ENCODE results near the gene MIB1.

The MIB1 gene

GRCh38 chr18:21900605-21901352, 160.2 kb downstream of the MIB1 start:
- TF ChIP-seq, protein P1, sequence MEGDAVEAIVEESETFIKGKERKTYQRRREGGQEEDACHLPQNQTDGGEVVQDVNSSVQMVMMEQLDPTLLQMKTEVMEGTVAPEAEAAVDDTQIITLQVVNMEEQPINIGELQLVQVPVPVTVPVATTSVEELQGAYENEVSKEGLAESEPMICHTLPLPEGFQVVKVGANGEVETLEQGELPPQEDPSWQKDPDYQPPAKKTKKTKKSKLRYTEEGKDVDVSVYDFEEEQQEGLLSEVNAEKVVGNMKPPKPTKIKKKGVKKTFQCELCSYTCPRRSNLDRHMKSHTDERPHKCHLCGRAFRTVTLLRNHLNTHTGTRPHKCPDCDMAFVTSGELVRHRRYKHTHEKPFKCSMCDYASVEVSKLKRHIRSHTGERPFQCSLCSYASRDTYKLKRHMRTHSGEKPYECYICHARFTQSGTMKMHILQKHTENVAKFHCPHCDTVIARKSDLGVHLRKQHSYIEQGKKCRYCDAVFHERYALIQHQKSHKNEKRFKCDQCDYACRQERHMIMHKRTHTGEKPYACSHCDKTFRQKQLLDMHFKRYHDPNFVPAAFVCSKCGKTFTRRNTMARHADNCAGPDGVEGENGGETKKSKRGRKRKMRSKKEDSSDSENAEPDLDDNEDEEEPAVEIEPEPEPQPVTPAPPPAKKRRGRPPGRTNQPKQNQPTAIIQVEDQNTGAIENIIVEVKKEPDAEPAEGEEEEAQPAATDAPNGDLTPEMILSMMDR (IDR thresholded peaks at IDR 0.05; ENCODE audit: low read length), result no peak
- Histone ChIP-seq H3K79me2 (ENCODE audit: low read length) (no peaks in the 10 kb centered on the region), H3K27ac (ENCODE audit: low read length) (no peak overlapping the region), H2AFZ (ENCODE audit: low read length) (no peak overlapping the region), H3F3A (ENCODE audit: insufficient read depth, low read length) (no peaks in the 10 kb centered on the region), H4K20me1 (ENCODE audit: insufficient read depth, low read length) (no peaks in the 10 kb centered on the region), H3K9me3 (replicated peaks; ENCODE audit: insufficient read depth, low read length) (no peaks in the 10 kb centered on the region), H3K27me3 (replicated peaks; ENCODE audit: insufficient read depth, low read length) (no peaks in the 10 kb centered on the region), H3K9me2 (replicated peaks; ENCODE audit: insufficient read depth, low read length) (no peaks in the 10 kb centered on the region), H3K9ac (ENCODE audit: low read length) (no peak overlapping the region), H3K4me3 (ENCODE audit: low read length) (no peak overlapping the region), H3K4me1 (ENCODE audit: low read length) (no peaks in the 10 kb centered on the region), H3K36me3 (replicated peaks; ENCODE audit: insufficient read depth, low read length) (no peaks in the 10 kb centered on the region), H3K4me2 (ENCODE audit: low read depth, low read length) (no peak overlapping the region)
- DNase-seq, result no peak

DNA sequence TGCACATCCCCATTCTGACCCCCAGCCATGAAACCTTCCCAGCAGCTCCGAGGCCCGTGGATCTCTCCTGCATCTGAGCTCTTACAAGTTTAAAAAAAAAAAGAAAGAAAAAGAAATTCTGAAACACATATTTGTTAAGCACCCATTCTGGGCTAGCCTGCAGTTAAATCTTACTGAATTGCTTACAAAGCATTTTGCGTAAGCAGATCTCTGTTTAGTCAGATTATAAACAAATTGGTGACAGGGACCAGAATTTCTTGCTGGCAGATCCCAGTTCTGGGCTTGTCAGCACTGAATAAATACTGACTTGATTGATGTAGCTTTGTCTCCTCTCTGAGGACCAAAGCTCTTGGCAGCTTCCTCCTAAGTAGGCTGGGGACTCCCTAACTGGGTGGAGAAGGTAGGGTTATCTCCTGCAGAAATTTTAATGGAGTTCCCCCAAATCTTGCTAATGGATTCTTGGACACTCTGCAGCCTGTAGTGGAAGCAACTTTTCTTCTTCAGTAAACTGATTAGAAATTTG, 160.9 kb downstream of the MIB1 start:
- no peak overlapping the region; the same call in 1 of the 2 replicates for H3K4me2 ChIP-seq (ENCODE audit: low read depth, low read length)

GRCh38 chr18:21903709-21904108, 163.1 kb downstream of the MIB1 start:
- no peaks in the 10 kb centered on the region for H3K9me2 ChIP-seq (replicated peaks; ENCODE audit: insufficient read depth, low read length)
- DNase-seq, result no peak
- no peaks in the 10 kb centered on the region for H3K79me2 ChIP-seq (ENCODE audit: low read length)
- H3K4me3 ChIP-seq (ENCODE audit: low read length), result no peak overlapping the region
- H3K4me1 ChIP-seq (ENCODE audit: low read length), result no peaks in the 10 kb centered on the region
- no peak for TF ChIP-seq EZH2 (optimal IDR thresholded peaks at IDR 0.05; ENCODE audit: low read depth, low read length)
- TF ChIP-seq, protein P1 (IDR thresholded peaks at IDR 0.05; ENCODE audit: low read length), result no peak
- no peak for TF ChIP-seq EZH2phosphoT487 (IDR thresholded peaks at IDR 0.05; ENCODE audit: low read length)
- H3K27me3 ChIP-seq (replicated peaks; ENCODE audit: insufficient read depth, low read length), result no peaks in the 10 kb centered on the region
- H4K20me1 ChIP-seq (ENCODE audit: insufficient read depth, low read length), result no peaks in the 10 kb centered on the region
- no peak overlapping the region for H3K9ac ChIP-seq (ENCODE audit: low read length)
- no peak overlapping the region for H3K4me2 ChIP-seq (ENCODE audit: low read depth, low read length)
- no peak overlapping the region for H3K27ac ChIP-seq (ENCODE audit: low read length)
- H3F3A ChIP-seq (ENCODE audit: insufficient read depth, low read length), result no peaks in the 10 kb centered on the region
- no peaks in the 10 kb centered on the region for H3K36me3 ChIP-seq (replicated peaks; ENCODE audit: insufficient read depth, low read length)
- H3K9me3 ChIP-seq (replicated peaks; ENCODE audit: insufficient read depth, low read length), result no peaks in the 10 kb centered on the region
- H2AFZ ChIP-seq (ENCODE audit: low read length), result no peak overlapping the region

More for the DNA sequence above, 160.9 kb downstream of the MIB1 start:
- Histone ChIP-seq H3F3A (ENCODE audit: insufficient read depth, low read length) (no peaks in the 10 kb centered on the region), H3K4me3 (ENCODE audit: low read length) (no peak overlapping the region), H4K20me1 (ENCODE audit: insufficient read depth, low read length) (no peaks in the 10 kb centered on the region), H3K9me2 (replicated peaks; ENCODE audit: insufficient read depth, low read length) (no peaks in the 10 kb centered on the region), H3K4me1 (ENCODE audit: low read length) (no peaks in the 10 kb centered on the region), H3K27ac (ENCODE audit: low read length) (no peak overlapping the region), H2AFZ (ENCODE audit: low read length) (0 out of 2 replicates have a peak overlapping the region, but pooled peaks have one; percentile 21), H3K27me3 (replicated peaks; ENCODE audit: insufficient read depth, low read length) (no peaks in the 10 kb centered on the region), H3K79me2 (ENCODE audit: low read length) (no peaks in the 10 kb centered on the region), H3K36me3 (replicated peaks; ENCODE audit: insufficient read depth, low read length) (no peaks in the 10 kb centered on the region), H3K9me3 (replicated peaks; ENCODE audit: insufficient read depth, low read length) (no peaks in the 10 kb centered on the region), H3K9ac (ENCODE audit: low read length) (no peak overlapping the region)
- no peak for DNase-seq
- TF ChIP-seq EZH2 (optimal IDR thresholded peaks at IDR 0.05; ENCODE audit: low read depth, low read length), result no peak
- TF ChIP-seq, protein P1 (IDR thresholded peaks at IDR 0.05; ENCODE audit: low read length), result no peak
- no peak for TF ChIP-seq EZH2phosphoT487 (IDR thresholded peaks at IDR 0.05; ENCODE audit: low read length)

Measured in MM.1S (cell line).